ENCODE measurements around the gene SLC7A14. TPM values are rescaled to one million over a fixed set of nuclear protein-coding genes. Genes with fewer than 3 reads are reported as not detected.

SLC7A14 gene
- total RNA-seq, 1 donor from 2014 or later, result not detected

DNA sequence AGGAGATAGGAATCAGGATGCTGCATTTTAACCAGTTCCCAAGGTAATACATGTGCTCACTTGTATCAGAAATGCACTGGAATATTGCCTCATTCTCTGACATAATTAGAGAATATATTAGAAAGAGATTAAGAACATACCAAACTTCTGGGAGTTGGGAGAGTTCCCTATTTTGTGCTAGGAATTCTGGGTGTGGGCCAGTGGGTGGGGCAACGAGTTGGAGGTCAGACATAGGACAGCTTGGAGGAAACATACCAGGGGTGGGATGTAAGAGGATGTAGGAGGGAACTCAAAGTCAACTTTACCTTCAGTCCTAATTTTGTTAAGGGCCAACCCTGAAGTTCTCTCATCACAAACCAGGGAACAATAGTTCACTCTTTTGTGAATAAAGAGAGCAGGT lies 83.6 kb downstream of the SLC7A14 start:
- ChIA-PET POLR2A (no interaction called here), CTCF (no interaction called here)
- no peaks in the 10 kb centered on the region for H3K36me3 Mint-ChIP-seq (ENCODE audit: low read depth)
- DNase-seq (no peak), ATAC-seq (ENCODE audit: low read depth) (no peak)
- peaks cover 19% of the 10 kb centered on the region for H3K27me3 Mint-ChIP-seq
- H3K4me3 Mint-ChIP-seq, result no peak overlapping the region
- no peak overlapping the region for H3K27ac Mint-ChIP-seq
- intact Hi-C loops (cut with micrococcal nuclease), result no loop called here
- no peaks in the 10 kb centered on the region for H3K4me1 Mint-ChIP-seq
- TF ChIP-seq, protein P1, sequence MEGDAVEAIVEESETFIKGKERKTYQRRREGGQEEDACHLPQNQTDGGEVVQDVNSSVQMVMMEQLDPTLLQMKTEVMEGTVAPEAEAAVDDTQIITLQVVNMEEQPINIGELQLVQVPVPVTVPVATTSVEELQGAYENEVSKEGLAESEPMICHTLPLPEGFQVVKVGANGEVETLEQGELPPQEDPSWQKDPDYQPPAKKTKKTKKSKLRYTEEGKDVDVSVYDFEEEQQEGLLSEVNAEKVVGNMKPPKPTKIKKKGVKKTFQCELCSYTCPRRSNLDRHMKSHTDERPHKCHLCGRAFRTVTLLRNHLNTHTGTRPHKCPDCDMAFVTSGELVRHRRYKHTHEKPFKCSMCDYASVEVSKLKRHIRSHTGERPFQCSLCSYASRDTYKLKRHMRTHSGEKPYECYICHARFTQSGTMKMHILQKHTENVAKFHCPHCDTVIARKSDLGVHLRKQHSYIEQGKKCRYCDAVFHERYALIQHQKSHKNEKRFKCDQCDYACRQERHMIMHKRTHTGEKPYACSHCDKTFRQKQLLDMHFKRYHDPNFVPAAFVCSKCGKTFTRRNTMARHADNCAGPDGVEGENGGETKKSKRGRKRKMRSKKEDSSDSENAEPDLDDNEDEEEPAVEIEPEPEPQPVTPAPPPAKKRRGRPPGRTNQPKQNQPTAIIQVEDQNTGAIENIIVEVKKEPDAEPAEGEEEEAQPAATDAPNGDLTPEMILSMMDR (IDR thresholded peaks at IDR 0.05), result no peak
- no peaks in the 10 kb centered on the region for H3K9me3 Mint-ChIP-seq

DNA sequence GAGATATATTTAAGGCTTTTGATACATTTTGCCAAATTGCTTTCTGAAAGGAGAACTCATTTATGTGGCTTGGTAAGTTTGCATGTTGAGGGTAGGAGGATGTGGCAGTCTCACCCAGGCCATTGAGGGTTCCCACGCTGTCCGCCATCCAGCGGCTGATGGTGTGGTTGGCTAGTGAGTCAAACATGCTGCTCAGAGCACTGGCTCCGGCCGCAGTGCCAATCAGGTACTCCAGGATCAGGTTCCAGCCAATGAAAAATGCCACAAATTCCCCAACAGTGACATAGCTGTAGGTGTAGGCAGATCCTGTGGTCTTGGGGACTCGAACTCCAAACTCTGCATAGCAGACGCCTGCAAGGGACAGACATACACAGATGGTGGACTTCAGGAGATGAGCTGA lies 84.9 kb downstream of the SLC7A14 start:
- no peaks in the 10 kb centered on the region for H3K4me1 Mint-ChIP-seq
- no peak for DNase-seq
- no peaks in the 10 kb centered on the region for H3K9me3 Mint-ChIP-seq
- no peak overlapping the region for H3K4me3 Mint-ChIP-seq
- intact Hi-C loops (cut with micrococcal nuclease), result no loop called here
- no peak overlapping the region for H3K27ac Mint-ChIP-seq
- TF ChIP-seq, protein P1 (IDR thresholded peaks at IDR 0.05), result no peak
- ChIA-PET POLR2A (no interaction called here), CTCF (no interaction called here)
- ATAC-seq (ENCODE audit: low read depth), result no peak
- H3K27me3 Mint-ChIP-seq, result peaks cover 17% of the 10 kb centered on the region
- H3K36me3 Mint-ChIP-seq (ENCODE audit: low read depth), result no peaks in the 10 kb centered on the region

DNA sequence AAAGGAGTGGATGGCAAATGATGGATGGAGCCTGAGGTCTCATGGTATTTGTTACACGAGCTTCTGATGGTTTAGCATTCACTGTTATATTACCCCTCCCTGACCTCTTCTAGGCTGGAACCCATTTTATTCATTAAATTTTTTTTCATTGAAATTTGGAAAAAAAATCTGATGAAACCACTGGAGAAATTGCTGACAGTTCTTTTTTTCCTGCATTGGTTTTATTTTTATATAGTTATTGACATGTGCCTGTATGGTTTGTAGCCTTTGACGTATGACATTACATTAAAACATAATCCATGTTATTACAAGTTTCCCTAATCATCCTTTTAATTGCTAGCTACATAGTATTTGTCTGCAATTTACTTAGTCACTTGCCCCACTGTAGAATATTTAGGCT lies 85.4 kb downstream of the SLC7A14 start:
- ChIA-PET POLR2A (no interaction called here), CTCF (interaction anchor here (1.0 kb wide), 1 partner anchor 87 kb away, joined by 4 read pairs; no protein-coding TSS in a partner anchor)
- TF ChIP-seq, protein P1 (IDR thresholded peaks at IDR 0.05), result no peak
- intact Hi-C loops (cut with micrococcal nuclease), result no loop called here
- H3K27ac Mint-ChIP-seq, result no peak overlapping the region
- peaks cover 22% of the 10 kb centered on the region for H3K27me3 Mint-ChIP-seq
- no peak for ATAC-seq (ENCODE audit: low read depth)
- no peaks in the 10 kb centered on the region for H3K4me1 Mint-ChIP-seq
- no peaks in the 10 kb centered on the region for H3K9me3 Mint-ChIP-seq
- no peaks in the 10 kb centered on the region for H3K36me3 Mint-ChIP-seq (ENCODE audit: low read depth)
- H3K4me3 Mint-ChIP-seq, result no peak overlapping the region
- DNase-seq, result no peak

DNA sequence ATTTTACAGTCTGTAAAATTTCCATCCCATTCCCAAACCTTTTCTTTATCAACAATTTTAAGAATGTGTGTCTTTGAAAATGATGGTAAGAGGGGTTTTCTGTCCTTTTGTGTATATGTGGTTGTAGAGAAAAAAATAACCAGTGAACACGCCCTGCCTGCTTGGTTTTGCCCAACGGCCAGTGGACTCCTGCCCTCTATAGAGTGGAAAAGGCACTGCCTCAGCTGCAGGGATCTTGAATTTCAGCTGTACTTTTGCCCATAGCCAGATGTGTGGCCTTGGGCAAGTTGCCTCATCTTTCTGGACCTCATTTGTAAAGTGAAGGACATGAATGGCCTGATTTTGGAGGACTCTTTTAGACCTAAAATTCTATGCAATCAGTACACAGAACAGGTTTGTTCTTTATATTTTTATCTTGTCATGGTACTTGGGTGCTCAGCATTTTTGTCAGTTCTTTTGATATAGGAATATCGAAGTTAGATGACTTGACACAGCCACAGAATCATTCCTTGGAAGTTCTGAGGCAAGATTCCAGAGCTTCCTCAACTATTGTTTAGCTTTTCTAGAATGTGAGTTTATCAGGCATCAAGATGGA lies 86.2 kb downstream of the SLC7A14 start:
- intact Hi-C loops (cut with micrococcal nuclease), result loop anchor here (2.0 kb wide), 1 partner anchor 189 kb away; no protein-coding TSS in a partner anchor
- Mint-ChIP-seq H3K27me3 (peaks cover 20% of the 10 kb centered on the region), H3K4me1 (no peaks in the 10 kb centered on the region), H3K4me3 (no peak overlapping the region), H3K27ac (no peak overlapping the region), H3K36me3 (ENCODE audit: low read depth) (no peaks in the 10 kb centered on the region), H3K9me3 (no peaks in the 10 kb centered on the region)
- no peak for DNase-seq
- ATAC-seq (ENCODE audit: low read depth), result no peak
- TF ChIP-seq, protein P1 (IDR thresholded peaks at IDR 0.05), result no peak
- POLR2A ChIA-PET, result no interaction called here
- CTCF ChIA-PET, result interaction anchor here (1.0 kb wide), 1 partner anchor 86 kb away, joined by 4 read pairs; no protein-coding TSS in a partner anchor

DNA sequence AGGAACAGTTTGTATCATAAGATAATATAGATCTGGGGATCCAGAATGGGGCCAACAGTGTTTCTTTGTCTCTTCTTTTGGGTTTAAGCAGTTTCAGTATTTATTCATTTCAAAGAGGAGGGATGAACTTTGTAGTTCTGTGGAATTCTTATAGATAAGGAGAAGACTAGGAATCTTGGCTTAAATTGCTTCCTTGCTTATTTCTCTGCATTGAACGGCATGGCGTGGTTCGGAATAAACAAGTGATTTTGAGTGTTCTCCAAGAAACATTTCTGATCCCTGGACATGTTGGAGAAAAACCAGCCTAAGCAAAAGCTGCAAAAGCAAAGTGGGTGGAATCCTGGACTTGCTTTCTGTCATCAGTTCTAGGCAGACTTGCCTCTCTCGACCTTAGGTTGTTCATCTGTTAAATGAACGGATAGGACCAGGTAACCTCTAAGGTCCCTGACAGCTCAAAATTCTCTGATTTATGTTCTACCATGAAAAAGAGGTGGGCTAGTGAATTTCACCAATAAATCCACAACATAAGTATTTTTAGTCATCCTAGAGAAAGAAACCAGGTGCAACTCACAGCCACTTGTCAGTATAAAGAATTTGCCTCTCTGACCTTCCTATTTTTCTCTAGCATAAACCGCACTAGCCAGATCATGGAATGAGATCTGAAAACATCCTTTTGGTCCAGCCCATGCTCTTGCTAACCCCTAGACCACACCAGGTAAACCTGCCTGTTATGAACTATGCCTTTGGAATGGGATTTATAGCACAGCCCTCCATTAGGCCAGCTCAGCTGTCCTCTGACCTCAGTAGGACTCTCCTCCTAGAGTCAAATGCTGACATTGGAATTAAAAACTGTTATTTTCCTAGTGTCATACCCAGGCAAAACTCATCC lies 88.4 kb downstream of the SLC7A14 start:
- no peak for DNase-seq
- Mint-ChIP-seq H3K27me3 (peaks cover 17% of the 10 kb centered on the region), H3K36me3 (ENCODE audit: low read depth) (no peaks in the 10 kb centered on the region), H3K9me3 (no peaks in the 10 kb centered on the region), H3K4me1 (no peaks in the 10 kb centered on the region), H3K27ac (no peak overlapping the region), H3K4me3 (no peak overlapping the region)
- TF ChIP-seq, protein P1 (IDR thresholded peaks at IDR 0.05), result no peak
- ATAC-seq (ENCODE audit: low read depth), result no peak
- intact Hi-C loops (cut with micrococcal nuclease), result loop anchor here (2.0 kb wide), 1 partner anchor 187 kb away; no protein-coding TSS in a partner anchor
- CTCF ChIA-PET, result no interaction called here
- POLR2A ChIA-PET, result no interaction called here

Data from activated B cell treated with CpG ODN at 0.5 μM for 24 hours (primary cell).